GM12878 (cell line): ENCODE measurements around the gene CNTN4. TPM values are rescaled to one million over a fixed set of nuclear protein-coding genes. Genes with fewer than 3 reads are reported as not detected.

ENCODE experiments used
- ATAC-seq: fragments of 200-7000 bp; cut with Tn5 transposase; 3 replicates; pipeline ENCODE4 v1.9.1; 2020; ENCODE audit warnings: mild to moderate bottlenecking, moderate library complexity
- BruUV-seq: library from RNA; stranded (reverse); fragments of 400-500 nt; replicated peaks from 2 replicates; lab custom pipeline; 2021; lab: Mats Ljungman, UMichigan
- CTCF ChIA-PET: fragments of 300-600 bp; sonication (Branson Sonifier 250); formaldehyde crosslinking; extraction: SDS; loops from one replicate; lab custom pipeline; 2021; ENCODE audit warnings: inconsistent platforms; lab: Yijun Ruan, JAX
- POLR2A ChIA-PET: fragments of 350-600 bp; formaldehyde crosslinking; extraction: SDS; loops from one replicate; lab custom pipeline; 2021; ENCODE audit warnings: inconsistent platforms; lab: Charles Lee
- RAD21 ChIA-PET: fragments of 300-600 bp; sonication (Branson Sonifier 250); formaldehyde crosslinking; loops from one replicate; lab custom pipeline; 2023; ENCODE audit warnings: antibody characterized with exemption; ENCODE audit not compliant: unreplicated experiment; lab: Charles Lee
- SMC1A ChIA-PET: fragments of 300-600 bp; sonication (Branson Sonifier 250); formaldehyde crosslinking; loops from one replicate; lab custom pipeline; 2023; ENCODE audit not compliant: unreplicated experiment, uncharacterized antibody; lab: Charles Lee
- DNase-seq: peaks from one replicate; pipeline ENCODE4 v3.0.0-alpha.2; 2011; ENCODE audit warnings: low read depth, low spot score
- FAIRE-seq: peaks from 3 replicates; lab custom pipeline; 2011; peaks lifted over from hg19 to GRCh38; lab: Jason Lieb, UNC
- H2AFZ ChIP-seq: 2 replicates; pipeline ENCODE4 v1.6.0; 2011; ENCODE audit warnings: low read depth, low read length, control low read depth; ENCODE audit not compliant: control insufficient read depth
- H3K27ac ChIP-seq: 2 replicates; pipeline ENCODE4 v1.5.1; 2011; ENCODE audit warnings: control low read depth; ENCODE audit not compliant: control insufficient read depth, insufficient read depth
- H3K27me3 ChIP-seq, 2 experiments: replicated peaks in 1 of 2; 2 replicates each; pipeline versions ENCODE4 v1.6.0 to v1.6.1; 2011; ENCODE audit warnings: low read length in 1 of 2; ENCODE audit not compliant: control insufficient read depth in 2 of 2, insufficient read depth in 2 of 2
- H3K36me3 ChIP-seq, 2 experiments: 2 replicates each; pipeline ENCODE4 v1.5.1; 2011; ENCODE audit warnings: low read length in 1 of 2; ENCODE audit not compliant: control insufficient read depth in 2 of 2, insufficient read depth in 2 of 2
- H3K4me1 ChIP-seq: 2 replicates; pipeline ENCODE4 v1.6.1; 2011; ENCODE audit warnings: mild to moderate bottlenecking, low read length, moderate library complexity, mixed read lengths; ENCODE audit not compliant: control insufficient read depth, insufficient read depth
- H3K4me2 ChIP-seq: 2 replicates; pipeline ENCODE4 v1.6.0; 2011; ENCODE audit warnings: control low read depth; ENCODE audit not compliant: control insufficient read depth, insufficient read depth
- H3K4me3 ChIP-seq: fragments of 200-600 bp; sonication (generic); 2 replicates; pipeline ENCODE4 v1.5.1; 2016
- H3K79me2 ChIP-seq: 2 replicates; pipeline ENCODE4 v1.6.0; 2011; ENCODE audit warnings: low read length; ENCODE audit not compliant: control insufficient read depth, insufficient read depth
- H3K9ac ChIP-seq: 2 replicates; pipeline ENCODE4 v1.8.0; 2011; ENCODE audit warnings: low read length, control low read depth, mixed read lengths; ENCODE audit not compliant: control insufficient read depth, insufficient read depth
- H3K9me3 ChIP-seq: replicated peaks from 3 replicates; pipeline ENCODE4 v1.5.1; 2011; ENCODE audit warnings: mild to moderate bottlenecking, low read length; ENCODE audit not compliant: control insufficient read depth, insufficient read depth
- H4K20me1 ChIP-seq: 2 replicates; pipeline ENCODE4 v1.6.0; 2011; ENCODE audit not compliant: control insufficient read depth, insufficient read depth
- ATF3 ChIP-seq: IDR thresholded peaks from 2 replicates; pipeline ENCODE4 v1.6.1; 2011; ENCODE audit warnings: low read depth, mild to moderate bottlenecking, low read length, moderate library complexity, borderline replicate concordance; ENCODE audit errors: extremely low read depth
- ETV6 ChIP-seq, 2 experiments: fragments of 450-650 bp in 1 of 2; IDR thresholded peaks in 1 of 2; conservative IDR thresholded peaks in 1 of 2; 2 replicates each; pipeline ENCODE4 v1.6.1; 2014; ENCODE audit warnings: antibody characterized with exemption in 1 of 2, borderline replicate concordance in 1 of 2, low read depth in 1 of 2, mild to moderate bottlenecking in 1 of 2, moderate library complexity in 1 of 2
- HDGF ChIP-seq: fragments of 450-650 bp; IDR thresholded peaks from 2 replicates; pipeline ENCODE4 v1.6.1; 2016; ENCODE audit warnings: antibody characterized with exemption
- HSF1 ChIP-seq: fragments of 150-350 bp; IDR thresholded peaks from 2 replicates; pipeline ENCODE4 v1.6.1; 2014; ENCODE audit warnings: mild to moderate bottlenecking, low read depth, low read length
- MEF2B ChIP-seq: fragments of 450-650 bp; IDR thresholded peaks from 2 replicates; pipeline ENCODE4 v1.6.1; 2018; ENCODE audit warnings: mild to moderate bottlenecking, moderate library complexity; ENCODE audit not compliant: partially characterized antibody, poor library complexity, severe bottlenecking
- MLLT1 ChIP-seq: fragments of 450-650 bp; IDR thresholded peaks from 2 replicates; pipeline ENCODE4 v1.6.1; 2016; ENCODE audit warnings: mild to moderate bottlenecking
- PAX8 ChIP-seq: fragments of 450-650 bp; IDR thresholded peaks from 2 replicates; pipeline ENCODE4 v1.6.1; 2017; ENCODE audit warnings: mild to moderate bottlenecking, moderate library complexity
- REST ChIP-seq: IDR thresholded peaks from 2 replicates; pipeline ENCODE4 v1.6.1; 2012; ENCODE audit warnings: mild to moderate bottlenecking, low read depth, low read length
- YY1 ChIP-seq: IDR thresholded peaks from 2 replicates; pipeline ENCODE4 v1.6.1; 2011; ENCODE audit warnings: low read depth, mild to moderate bottlenecking, low read length
- ZNF592 ChIP-seq: fragments of 450-650 bp; IDR thresholded peaks from 2 replicates; pipeline ENCODE4 v1.6.1; 2017; ENCODE audit warnings: mild to moderate bottlenecking, moderate library complexity
- WGBS: methylation state at CpG from one replicate; pipeline ENCODE4 v1.1.6; 2016; ENCODE audit warnings: low lambda C conversion rate; ENCODE audit not compliant: insufficient replicate concordance, insufficient coverage; ENCODE audit errors: missing lambda C conversion rate; 5-methylcytosine and 5-hydroxymethylcytosine counted together
- in situ Hi-C: fragments of 300-500 bp; cut with MboI; formaldehyde crosslinking; loops from 9 replicates; pipeline ENCODE4 v1.14.3; 2018; ENCODE audit warnings: mixed read lengths
- intact Hi-C: fragments of 100-400 bp; cut with micrococcal nuclease; formaldehyde crosslinking; loops from one replicate; pipeline ENCODE4 v1.14.2; 2022; ENCODE audit not compliant: unreplicated experiment
- polyA plus RNA-seq, 11 experiments: library from polyadenylated mRNA; depleted of rRNA in 4 of 11; unstranded in 6 of 11; stranded (reverse) in 5 of 11; fragments of >200 nt; fragmentation: Nextera tagmentation in 4 of 11; fragmentation: Illumina TruSeq in 1 of 11; extraction: Ambion mirVana in 4 of 11; extraction: Trizol in 1 of 11; gene quantifications; 1 replicate in 1 of 11; 2 replicates in 10 of 11; pipeline versions ENCODE4 v1.2.1 to v1.2.3, GENCODE V29; 2011 to 2016; ENCODE audit warnings: inconsistent platforms in 2 of 11, missing spikeins in 2 of 11, low read depth in 1 of 11
- total RNA-seq, 4 experiments: library from RNA; depleted of rRNA in 3 of 4; stranded (reverse); fragments of >200 nt in 3 of 4; fragmentation: Illumina TruSeq in 1 of 4; extraction: Trizol in 1 of 4; gene quantifications; 2 replicates each; pipeline versions ENCODE4 v1.2.1 to v1.2.3, GENCODE V29; 2013 to 2021

Gene CNTN4
- total and polyA plus RNA-seq, 10 of the 15 experiments (the other 5 are each of a cell fraction or from before 2014, with no cell fraction given) = 0.05 to 0.43 (median 0.15) TPM; not detected in 1

GRCh38 chr3:2869905-2870304 is 771.2 kb downstream of the CNTN4 start (continued):
- no peak for TF ChIP-seq ZNF592
- no peak for TF ChIP-seq ETV6 (conservative IDR thresholded peaks at IDR 0.05 in 1 of 2, IDR thresholded peaks at IDR 0.05 in 1 of 2; ENCODE audit: borderline replicate concordance in 1 of 2, low read depth in 1 of 2)
- no peak for TF ChIP-seq HDGF

GRCh38 chr3:2870724-2871333 is 772.2 kb downstream of the CNTN4 start:
- H3K27ac ChIP-seq = no peak overlapping the region
- intact Hi-C loops = no loop called here
- ChIA-PET CTCF (interaction anchor here (0.7 kb wide), 1 partner anchor 307 kb away, joined by 3 read pairs; no protein-coding TSS in a partner anchor), RAD21 (no interaction called here), POLR2A (no interaction called here), SMC1A (no interaction called here)
- WGBS = 22% methylated on average over 3 of the region's 3 CpGs
- no peak overlapping the region for H2AFZ ChIP-seq
- no peaks in the 10 kb centered on the region; a peak in 1 of 4 replicates for H3K27me3 ChIP-seq
- no peak overlapping the region for H3K9ac ChIP-seq
- H4K20me1 ChIP-seq = no peaks in the 10 kb centered on the region
- H3K4me1 ChIP-seq = no peaks in the 10 kb centered on the region
- H3K4me3 ChIP-seq = no peak overlapping the region
- FAIRE-seq (no peak), DNase-seq (no peak), ATAC-seq (no peak)
- H3K79me2 ChIP-seq = no peaks in the 10 kb centered on the region
- H3K4me2 ChIP-seq = no peak overlapping the region
- in situ Hi-C loops = no loop called here
- no peaks in the 10 kb centered on the region for H3K36me3 ChIP-seq
- no peaks in the 10 kb centered on the region for H3K9me3 ChIP-seq
- no TSS peak for BruUV-seq
- TF ChIP-seq REST = no peak
- no peak for TF ChIP-seq HSF1
- no peak for TF ChIP-seq PAX8
- TF ChIP-seq ATF3 = no peak
- TF ChIP-seq MEF2B = no peak
- TF ChIP-seq YY1 = no peak
- no peak for TF ChIP-seq MLLT1
